Sigmoid colon (tissue), 7 donors: ENCODE results near the gene IMMP2L. TPM values are rescaled to one million over a fixed set of nuclear protein-coding genes. Genes with fewer than 3 reads are reported as not detected.
"Not testable (repeated sequence)": the region's sequence is repeated elsewhere in the genome, so short reads cannot be mapped to it uniquely, and the experiment has no call there.

Source experiments
- DNase-seq: peaks from one replicate; pipeline ENCODE4 v3.0.0-alpha.2; 2019
- H3K27ac ChIP-seq, 4 donors: fragments of 200-600 bp; sonication (generic); one replicate each; pipeline ENCODE4 v1.5.1; 2016 to 2019; ENCODE audit warnings: mild to moderate bottlenecking in 1 of 4
- H3K27me3 ChIP-seq, 3 donors: fragments of 200-600 bp; sonication (generic); one replicate each; pipeline ENCODE4 v1.5.1; 2019; ENCODE audit warnings: mild to moderate bottlenecking in 1 of 3
- H3K36me3 ChIP-seq, 4 donors: fragments of 200-600 bp; sonication (generic); one replicate each; pipeline ENCODE4 v1.5.1; 2016 to 2019
- H3K4me1 ChIP-seq, 4 donors: fragments of 200-600 bp; sonication (generic); one replicate each; pipeline ENCODE4 v1.5.1; 2017 to 2019
- H3K4me3 ChIP-seq, 4 donors: fragments of 200-600 bp; sonication (generic); one replicate each; pipeline ENCODE4 v1.5.1; 2017 to 2019; ENCODE audit warnings: mild to moderate bottlenecking in 2 of 4, moderate library complexity in 1 of 4
- H3K9me3 ChIP-seq, 4 donors: fragments of 200-600 bp in 3 of 4; sonication (generic) in 3 of 4; one replicate each; pipeline versions ENCODE4 v1.5.1 to v1.6.1; 2013 to 2019
- EP300 ChIP-seq, 4 donors: sonication (generic); formaldehyde crosslinking; IDR thresholded peaks; one replicate each; pipeline ENCODE4 v1.6.1; 2017; ENCODE audit warnings: antibody characterized with exemption in 4 of 4
- POLR2A ChIP-seq, 2 donors: fragments of 450-650 bp; IDR thresholded peaks; one replicate each; pipeline ENCODE4 v1.6.1; 2016; ENCODE audit warnings: antibody characterized with exemption in 2 of 2, mild to moderate bottlenecking in 2 of 2, moderate library complexity in 2 of 2
- POLR2AphosphoS5 ChIP-seq, 4 donors: sonication (generic); formaldehyde crosslinking; IDR thresholded peaks; one replicate each; pipeline ENCODE4 v1.6.1; 2017; ENCODE audit warnings: antibody characterized with exemption in 4 of 4
- WGBS, 2 donors: extraction: QIAGEN DNeasy Blood & Tissue Kit; methylation state at CpG; one replicate each; pipeline ENCODE4 v1.1.7; 2013; 5-methylcytosine and 5-hydroxymethylcytosine counted together
- intact Hi-C: fragments of 100-400 bp; cut with DNase I; formaldehyde crosslinking; loops from one replicate; pipeline ENCODE4 v1.15.1; 2023
- polyA plus RNA-seq, 3 donors: library from polyadenylated mRNA; stranded (reverse); fragments of 200-250 nt; gene quantifications; one replicate each; pipeline ENCODE4 v1.2.3, GENCODE V29; 2013
- total RNA-seq, 4 donors: library from RNA; depleted of rRNA; stranded (reverse); fragments of >200 nt; gene quantifications; one replicate each; pipeline ENCODE4 v1.1.0, GENCODE V29; 2016
- TF ChIP-seq, protein P1 (sequence below), 4 experiments: fragments of 450-650 bp in 3 of 4; fragments of 200-600 bp in 1 of 4; IDR thresholded peaks; one replicate each; pipeline ENCODE4 v1.5.1; 2016 to 2019; ENCODE audit warnings: antibody characterized with exemption in 4 of 4, mild to moderate bottlenecking in 3 of 4, moderate library complexity in 2 of 4
- donor health status: healthy with polysubstance abuse.
- donor health status: Bipolar disorder and iron deficiency.
- donor health status: healthy.

Gene IMMP2L
- total and polyA plus RNA-seq, 7 donors, result 2.5 to 57.9 (median 18.5) TPM

DNA sequence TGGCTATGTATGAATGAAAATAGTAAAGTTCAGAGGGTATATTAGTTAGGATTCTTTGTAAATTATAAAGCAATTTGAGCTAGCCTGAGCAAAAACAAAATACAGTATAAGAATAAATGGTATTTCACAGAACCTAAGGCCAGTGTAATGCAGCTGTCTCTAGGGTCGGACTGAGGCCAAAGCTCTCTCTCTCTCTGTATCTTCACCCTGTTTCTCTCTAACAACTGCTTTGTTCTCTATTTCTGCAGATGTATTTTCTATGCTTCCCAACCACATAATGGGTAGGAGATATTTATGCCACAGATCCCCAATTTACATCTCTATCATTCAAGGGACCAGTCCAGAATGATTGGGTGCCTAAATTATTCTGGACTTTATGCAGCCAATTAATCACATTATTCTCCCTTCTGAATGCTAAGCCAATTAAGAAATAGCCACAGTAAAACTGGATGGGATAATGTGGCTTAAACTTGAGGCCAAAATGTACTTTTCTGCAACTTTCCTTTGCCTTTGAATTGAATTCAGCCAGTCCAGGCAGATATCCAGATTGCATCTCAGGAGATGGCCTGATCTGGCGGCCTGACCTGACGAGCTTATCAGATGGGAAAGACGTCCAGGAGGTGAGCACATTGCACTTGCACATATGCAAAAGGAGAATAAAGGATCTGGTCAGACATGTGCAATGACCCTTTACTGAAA, 24.6 kb upstream of the IMMP2L start:
- no peak overlapping the region for H3K4me3 ChIP-seq

DNA sequence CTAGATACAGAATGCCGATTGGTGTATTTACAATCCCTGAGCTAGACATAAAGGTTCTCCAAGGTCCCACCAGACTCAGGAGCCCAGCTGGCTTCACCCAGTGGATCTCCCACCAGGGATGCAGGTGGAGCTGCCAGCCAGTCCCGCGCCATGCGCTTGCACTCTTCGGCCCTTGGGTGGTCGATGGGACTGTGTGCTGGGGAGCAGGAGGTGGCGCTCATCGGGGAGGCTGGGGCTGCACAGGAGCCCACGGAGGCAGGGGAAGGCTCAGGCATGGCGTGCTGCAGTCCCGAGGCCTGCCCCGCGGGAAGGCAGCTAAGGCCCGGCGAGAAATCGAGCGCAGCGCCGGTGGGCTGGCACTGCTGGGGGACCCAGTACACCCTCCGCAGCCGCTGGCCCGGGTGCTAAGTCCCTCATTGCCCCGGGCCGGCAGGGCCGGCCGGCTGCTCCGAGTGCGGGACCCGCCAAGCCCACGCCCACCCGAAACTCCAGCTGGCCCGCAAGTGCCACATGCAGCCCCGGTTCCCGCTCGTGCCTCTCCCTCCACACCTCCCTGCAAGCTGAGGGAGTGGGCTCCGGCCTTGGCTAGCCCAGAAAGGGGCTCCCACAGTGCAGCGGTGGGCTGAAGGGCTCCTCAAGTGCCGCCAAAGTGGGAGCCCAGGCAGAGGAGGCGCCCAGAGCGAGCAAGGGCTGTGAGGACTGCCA, 19.6 kb upstream of the IMMP2L start:
- H3K36me3 ChIP-seq, H3K4me3 ChIP-seq, H3K9me3 ChIP-seq, intact Hi-C loops, DNase-seq, H3K4me1 ChIP-seq, H3K27ac ChIP-seq, H3K27me3 ChIP-seq: not testable (repeated sequence)
- WGBS, 2 donors, result 94 to 97% methylated on average over 39 to 40 of the region's 40 CpGs

More for the DNA sequence above, 24.6 kb upstream of the IMMP2L start:
- Histone ChIP-seq H3K27ac (no peak overlapping the region), H3K9me3 (no peaks in the 10 kb centered on the region), H3K36me3 (no peaks in the 10 kb centered on the region), H3K27me3 (no peaks in the 10 kb centered on the region), H3K4me1 (no peaks in the 10 kb centered on the region)
- DNase-seq, result no peak
- TF ChIP-seq POLR2A (IDR thresholded peaks at IDR 0.05), result no peak
- TF ChIP-seq, protein P1, sequence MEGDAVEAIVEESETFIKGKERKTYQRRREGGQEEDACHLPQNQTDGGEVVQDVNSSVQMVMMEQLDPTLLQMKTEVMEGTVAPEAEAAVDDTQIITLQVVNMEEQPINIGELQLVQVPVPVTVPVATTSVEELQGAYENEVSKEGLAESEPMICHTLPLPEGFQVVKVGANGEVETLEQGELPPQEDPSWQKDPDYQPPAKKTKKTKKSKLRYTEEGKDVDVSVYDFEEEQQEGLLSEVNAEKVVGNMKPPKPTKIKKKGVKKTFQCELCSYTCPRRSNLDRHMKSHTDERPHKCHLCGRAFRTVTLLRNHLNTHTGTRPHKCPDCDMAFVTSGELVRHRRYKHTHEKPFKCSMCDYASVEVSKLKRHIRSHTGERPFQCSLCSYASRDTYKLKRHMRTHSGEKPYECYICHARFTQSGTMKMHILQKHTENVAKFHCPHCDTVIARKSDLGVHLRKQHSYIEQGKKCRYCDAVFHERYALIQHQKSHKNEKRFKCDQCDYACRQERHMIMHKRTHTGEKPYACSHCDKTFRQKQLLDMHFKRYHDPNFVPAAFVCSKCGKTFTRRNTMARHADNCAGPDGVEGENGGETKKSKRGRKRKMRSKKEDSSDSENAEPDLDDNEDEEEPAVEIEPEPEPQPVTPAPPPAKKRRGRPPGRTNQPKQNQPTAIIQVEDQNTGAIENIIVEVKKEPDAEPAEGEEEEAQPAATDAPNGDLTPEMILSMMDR (IDR thresholded peaks at IDR 0.05), result no peak
- TF ChIP-seq POLR2AphosphoS5 (IDR thresholded peaks at IDR 0.05), result no peak
- no peak for TF ChIP-seq EP300 (IDR thresholded peaks at IDR 0.05)
- intact Hi-C loops, result no loop called here
- WGBS, 2 donors, result 72 to 83% methylated on average over 4 of the region's 4 CpGs

DNA sequence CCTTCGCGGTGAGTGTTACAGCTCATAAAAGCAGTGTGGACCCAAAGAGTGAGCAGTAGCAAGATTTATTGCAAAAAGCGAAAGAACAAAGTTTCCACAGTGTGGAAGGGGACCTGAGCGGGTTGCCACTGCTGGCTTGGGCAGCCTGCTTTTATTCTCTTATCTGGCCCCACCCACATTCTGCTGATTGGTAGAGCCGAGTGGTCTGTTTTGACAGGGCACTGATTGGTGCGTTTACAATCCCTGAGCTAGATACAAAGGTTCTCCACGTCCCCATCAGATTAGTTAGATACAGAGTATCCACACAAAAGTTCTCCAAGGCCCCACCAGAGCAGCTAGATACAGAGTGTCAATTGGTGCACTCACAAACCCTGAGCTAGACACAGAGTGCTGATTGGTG, 18.9 kb upstream of the IMMP2L start:
- H3K9me3 ChIP-seq, H3K36me3 ChIP-seq, intact Hi-C loops, H3K27me3 ChIP-seq, DNase-seq, H3K27ac ChIP-seq, H3K4me3 ChIP-seq, H3K4me1 ChIP-seq: not testable (repeated sequence)
- WGBS, 2 donors, result 88 to 98% methylated on average over 7 of the region's 7 CpGs

DNA sequence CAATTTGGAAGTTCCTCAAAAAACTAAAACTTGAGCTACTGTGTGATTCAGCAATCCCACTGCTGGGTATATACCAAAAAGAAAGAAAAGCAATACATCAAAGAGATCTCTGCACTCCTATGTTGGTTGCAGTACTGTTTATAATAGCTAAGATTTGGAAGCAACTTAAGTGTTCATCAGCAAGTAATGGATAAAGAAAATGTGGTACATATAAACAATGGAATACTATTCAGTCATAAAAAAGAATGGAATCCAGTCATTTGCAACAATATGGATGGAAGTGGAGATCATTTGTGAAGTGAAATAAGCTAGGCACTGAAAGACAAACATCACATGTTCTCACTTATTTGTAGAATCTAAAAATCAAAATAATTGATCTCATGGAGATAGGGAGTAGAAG, 16.5 kb upstream of the IMMP2L start:
- Histone ChIP-seq H3K4me3 (no peak overlapping the region), H3K27ac (no peak overlapping the region), H3K9me3 (peaks cover 0 to 2% (median 0%) of the 10 kb centered on the region in 4 donors), H3K4me1 (no peaks in the 10 kb centered on the region), H3K27me3 (no peaks in the 10 kb centered on the region), H3K36me3 (no peaks in the 10 kb centered on the region)
- intact Hi-C loops, result no loop called here
- TF ChIP-seq, protein P1 (IDR thresholded peaks at IDR 0.05), result no peak
- TF ChIP-seq EP300 (IDR thresholded peaks at IDR 0.05), result no peak
- DNase-seq, result no peak

DNA sequence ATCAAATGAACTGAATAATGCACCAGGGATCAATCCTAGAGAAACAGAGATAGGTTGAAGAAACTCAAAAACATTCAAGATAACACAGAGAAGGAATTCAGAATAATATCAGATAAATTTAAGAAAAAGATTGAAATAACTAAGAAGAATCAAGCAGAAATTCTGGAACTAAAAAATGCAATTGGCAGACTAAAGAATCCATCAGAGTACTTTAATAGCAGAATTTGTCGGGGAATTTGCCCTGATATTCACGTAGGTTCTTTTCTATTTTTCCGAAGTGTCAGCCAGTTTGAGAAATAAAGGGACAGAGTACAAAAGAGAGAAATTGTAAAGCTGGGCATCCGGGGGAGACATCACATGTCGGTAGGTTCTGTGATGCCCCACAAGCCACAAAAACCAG, 9.4 kb upstream of the IMMP2L start:
- H3K27me3 ChIP-seq, result no peaks in the 10 kb centered on the region
- no peak overlapping the region for H3K27ac ChIP-seq
- DNase-seq, result no peak
- 92 to 93% methylated on average over 5 of the region's 5 CpGs for WGBS, 2 donors
- peaks cover 0 to 13% (median 5%) of the 10 kb centered on the region in 4 donors for H3K9me3 ChIP-seq
- intact Hi-C loops, result no loop called here
- no peaks in the 10 kb centered on the region for H3K4me1 ChIP-seq
- TF ChIP-seq, protein P1 (IDR thresholded peaks at IDR 0.05), result no peak
- TF ChIP-seq POLR2A (IDR thresholded peaks at IDR 0.05) (no peak), POLR2AphosphoS5 (IDR thresholded peaks at IDR 0.05) (no peak), EP300 (IDR thresholded peaks at IDR 0.05) (no peak)
- H3K4me3 ChIP-seq, result no peak overlapping the region
- no peaks in the 10 kb centered on the region for H3K36me3 ChIP-seq
